IPS DF 19.7 (cell line): ENCODE results near the gene RASSF4.

Experiments used
- DNase-seq: peaks from one replicate; pipeline ENCODE4 v3.0.0-alpha.2; 2013; ENCODE audit warnings: low read depth, low spot score

The RASSF4 gene

GRCh38 chr10:44975431-44976331 lies 16.1 kb downstream of the RASSF4 start:
- no peak for DNase-seq

DNA sequence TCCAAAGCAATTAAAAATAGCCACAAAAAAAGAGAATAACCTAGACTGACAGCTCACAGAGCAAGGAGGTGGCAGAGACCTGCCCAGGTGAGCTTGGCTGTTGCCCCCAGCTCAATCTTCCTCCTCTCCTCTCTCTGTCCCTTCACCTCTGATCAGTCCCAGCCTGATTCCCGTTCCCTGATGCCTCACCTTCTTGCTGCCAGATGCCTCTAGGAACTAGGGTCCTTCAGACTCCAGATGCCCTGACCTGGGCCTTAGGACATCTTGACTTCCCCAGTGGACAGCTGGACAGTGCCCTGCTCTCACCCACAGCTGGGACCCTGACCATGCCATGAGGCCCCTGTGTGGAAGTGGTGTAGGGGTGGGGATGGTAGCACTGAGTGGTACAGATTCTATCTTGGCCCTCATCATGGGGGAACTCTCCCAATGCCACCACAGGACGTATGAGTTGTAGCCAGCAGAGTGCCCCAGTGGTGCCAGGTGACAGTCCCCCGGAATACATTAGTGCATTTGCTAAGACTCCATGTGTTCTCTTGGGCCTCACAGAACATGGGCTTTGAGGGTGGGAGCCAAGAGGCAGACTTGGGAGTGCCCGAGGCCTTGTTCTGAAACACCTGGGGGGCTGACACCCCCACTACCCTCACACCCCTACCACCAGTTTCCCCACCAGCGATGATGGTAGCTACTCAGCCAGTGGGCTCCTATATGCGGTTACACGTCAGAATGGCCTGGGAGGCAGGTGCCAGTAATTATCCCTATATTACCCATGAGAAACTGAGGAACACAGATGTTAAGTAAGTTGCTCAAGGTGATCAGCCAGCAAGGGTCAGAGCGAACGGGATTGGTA lies 17.0 kb downstream of the RASSF4 start:
- no peak for DNase-seq

DNA sequence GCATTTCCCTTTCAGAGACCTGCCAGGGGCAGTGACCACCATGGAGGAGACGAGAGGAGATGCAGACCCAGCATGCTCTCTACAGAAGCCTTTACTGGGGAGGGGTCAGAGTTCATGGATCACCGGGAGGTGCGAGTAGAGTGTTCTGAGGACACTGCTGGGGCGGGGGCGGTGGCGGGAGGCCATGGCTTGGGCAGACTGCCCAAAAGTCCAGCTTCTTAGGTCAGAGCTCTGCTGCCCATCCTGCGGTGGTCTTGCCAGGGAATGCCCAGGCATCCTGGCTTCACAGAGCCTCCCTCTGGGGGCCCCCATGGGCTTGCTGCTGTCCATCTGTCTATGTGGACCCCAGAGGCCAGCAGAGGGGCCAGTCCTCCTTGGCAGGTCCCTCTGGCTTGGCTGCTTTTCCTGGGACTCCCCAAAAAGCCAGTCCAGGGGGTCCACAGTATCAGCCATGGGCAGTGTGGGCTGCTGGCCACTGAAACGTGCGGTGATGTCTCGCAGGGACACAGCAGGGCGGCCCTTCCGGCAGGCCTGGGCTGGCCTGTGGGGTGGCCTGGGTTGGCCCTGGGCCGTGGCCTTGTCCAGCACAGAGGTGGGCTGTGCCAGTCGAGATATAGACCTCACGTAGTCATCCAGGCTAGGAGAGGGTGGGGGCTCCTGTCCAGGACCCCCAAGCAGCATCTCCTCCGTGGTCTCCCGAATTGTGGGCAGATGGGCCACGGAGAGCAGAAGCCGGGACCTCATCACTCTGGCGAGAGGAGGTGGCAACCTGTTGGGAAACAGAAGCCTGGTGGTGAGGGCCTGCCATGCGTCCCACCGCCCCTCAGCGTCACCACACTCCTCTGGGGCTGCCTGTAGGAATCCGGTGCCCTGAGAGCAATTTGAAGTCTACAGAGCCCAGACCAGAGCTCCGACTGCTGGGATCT lies 17.9 kb downstream of the RASSF4 start:
- DNase-seq: no peak

DNA sequence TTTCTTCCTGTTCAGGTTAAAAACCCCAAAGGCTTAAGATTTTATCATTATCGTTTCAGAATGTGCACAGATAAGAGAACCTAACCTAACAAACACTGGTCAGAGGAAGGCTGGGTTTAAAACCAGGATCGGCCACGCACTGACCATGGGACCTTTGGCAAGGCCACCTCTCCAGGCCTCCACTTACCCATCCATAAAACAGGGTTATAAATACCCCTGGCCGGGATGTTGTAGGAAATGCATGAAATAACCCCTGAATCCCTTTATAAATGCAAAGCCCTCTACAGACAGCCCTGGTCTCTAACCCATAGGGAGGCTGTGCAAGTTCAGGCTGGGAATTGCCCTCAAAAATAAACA lies 18.6 kb downstream of the RASSF4 start:
- DNase-seq: no peak

DNA sequence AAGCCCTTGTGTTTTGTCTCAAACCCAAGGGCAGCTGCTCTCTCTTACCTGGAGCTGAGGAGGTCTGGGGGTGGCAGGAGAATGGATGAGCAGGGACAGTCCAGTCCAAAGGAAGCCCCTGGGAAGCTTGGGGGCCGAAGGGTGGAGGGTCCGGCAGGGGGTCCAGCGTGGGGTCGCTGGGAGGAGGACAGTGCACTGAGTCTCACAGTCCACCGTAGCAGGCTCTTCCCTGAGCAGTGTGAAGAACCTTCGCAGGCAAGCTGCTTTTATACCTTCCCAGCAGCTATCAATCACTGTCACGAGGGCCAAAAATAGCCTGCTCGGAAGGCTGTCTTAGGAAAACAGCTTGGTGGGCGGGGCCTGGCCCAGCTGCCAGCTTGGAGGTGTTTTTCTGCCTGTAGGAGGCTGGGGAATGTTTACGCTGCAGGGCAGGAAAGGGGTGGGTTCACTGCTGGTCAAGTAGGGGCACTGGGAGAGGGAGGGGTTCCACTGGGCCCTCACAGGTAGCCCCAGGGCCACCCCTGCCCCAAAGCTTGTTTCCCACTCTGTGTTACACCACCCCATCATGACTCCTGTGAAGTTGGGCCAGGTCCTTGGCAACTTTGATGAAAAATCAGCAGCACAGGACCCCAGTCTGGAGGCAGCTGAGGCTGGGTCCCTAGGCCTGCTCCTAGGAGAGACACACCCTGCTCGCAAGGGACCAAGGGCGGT lies 19.1 kb downstream of the RASSF4 start, which contains the start of gene DEPP1:
Gene DEPP1 (minus strand): TSS at position 240 of the 711 bp plus-strand sequence. CDS start 779 bp downstream, outside the sequence.
- no peak for DNase-seq

GRCh38 chr10:44979281-44980191 lies 19.9 kb downstream of the RASSF4 start:
- DNase-seq: no peak

DNA sequence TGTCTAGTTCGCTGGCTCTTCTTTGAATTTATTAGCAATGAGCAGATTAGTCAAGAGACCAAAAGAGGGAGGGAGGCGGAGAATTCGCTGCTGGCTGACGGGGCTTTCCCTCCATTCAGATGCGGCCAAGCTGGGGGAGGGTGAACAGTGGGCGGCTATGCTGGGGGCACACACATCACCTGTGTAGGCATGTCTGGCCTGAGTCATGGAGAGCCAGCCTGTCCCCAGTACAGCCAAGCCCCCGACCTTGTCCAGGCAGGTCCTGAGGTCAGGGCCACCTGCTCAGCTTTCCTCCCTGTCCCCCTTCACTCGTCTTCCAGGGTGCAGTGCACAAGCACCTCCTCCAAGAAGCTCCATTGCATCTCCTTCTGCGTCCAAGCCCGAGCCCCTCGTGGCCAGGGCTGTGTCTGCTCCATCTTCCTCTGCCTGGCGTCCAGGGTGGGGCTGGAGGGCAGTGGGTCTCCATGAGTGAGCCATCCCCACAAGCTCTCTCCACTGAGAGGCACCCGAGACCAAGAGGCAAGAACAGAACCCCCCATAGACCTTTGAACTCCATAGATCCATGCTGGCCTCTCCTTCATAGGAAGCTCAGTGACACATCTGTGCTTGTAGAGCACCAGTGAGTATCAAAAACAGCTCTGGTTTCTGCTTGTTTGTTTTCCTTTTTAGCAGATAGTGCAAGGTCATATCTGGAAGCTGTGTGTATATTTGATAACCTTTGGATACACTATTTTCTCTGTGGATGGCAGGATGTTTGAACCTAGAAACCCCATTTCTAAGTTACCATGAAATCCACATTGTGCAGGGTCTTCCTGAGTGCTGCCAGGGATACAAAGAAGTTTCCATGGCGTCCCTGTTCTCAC lies 20.9 kb downstream of the RASSF4 start:
- DNase-seq: no peak

- no peak for DNase-seq
Observed at GRCh38 chr10:44981172-44982113, 21.8 kb downstream of the RASSF4 start.

- no peak for DNase-seq
Observed at GRCh38 chr10:44982114-44982460, 22.5 kb downstream of the RASSF4 start.

DNA sequence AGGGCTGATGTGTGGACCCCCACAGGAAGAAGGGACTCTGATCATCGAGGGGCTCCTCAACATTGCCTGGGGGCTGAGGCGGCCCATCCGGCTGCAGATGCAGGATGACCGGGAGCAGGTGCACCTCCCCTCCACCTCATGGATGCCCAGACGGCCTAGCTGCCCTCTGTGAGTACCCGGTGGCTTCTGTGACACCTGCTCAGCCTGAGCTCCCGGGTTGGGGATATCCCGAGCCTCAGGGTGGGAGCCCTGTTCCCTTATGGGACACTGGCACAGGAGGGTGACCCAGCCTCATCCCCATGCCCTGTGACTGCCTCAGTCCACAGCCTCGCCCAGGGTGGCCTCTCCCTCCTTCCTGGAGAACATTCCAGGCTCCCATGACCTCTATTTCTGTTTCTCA lies 22.9 kb downstream of the RASSF4 start:
- no peak for DNase-seq

DNA sequence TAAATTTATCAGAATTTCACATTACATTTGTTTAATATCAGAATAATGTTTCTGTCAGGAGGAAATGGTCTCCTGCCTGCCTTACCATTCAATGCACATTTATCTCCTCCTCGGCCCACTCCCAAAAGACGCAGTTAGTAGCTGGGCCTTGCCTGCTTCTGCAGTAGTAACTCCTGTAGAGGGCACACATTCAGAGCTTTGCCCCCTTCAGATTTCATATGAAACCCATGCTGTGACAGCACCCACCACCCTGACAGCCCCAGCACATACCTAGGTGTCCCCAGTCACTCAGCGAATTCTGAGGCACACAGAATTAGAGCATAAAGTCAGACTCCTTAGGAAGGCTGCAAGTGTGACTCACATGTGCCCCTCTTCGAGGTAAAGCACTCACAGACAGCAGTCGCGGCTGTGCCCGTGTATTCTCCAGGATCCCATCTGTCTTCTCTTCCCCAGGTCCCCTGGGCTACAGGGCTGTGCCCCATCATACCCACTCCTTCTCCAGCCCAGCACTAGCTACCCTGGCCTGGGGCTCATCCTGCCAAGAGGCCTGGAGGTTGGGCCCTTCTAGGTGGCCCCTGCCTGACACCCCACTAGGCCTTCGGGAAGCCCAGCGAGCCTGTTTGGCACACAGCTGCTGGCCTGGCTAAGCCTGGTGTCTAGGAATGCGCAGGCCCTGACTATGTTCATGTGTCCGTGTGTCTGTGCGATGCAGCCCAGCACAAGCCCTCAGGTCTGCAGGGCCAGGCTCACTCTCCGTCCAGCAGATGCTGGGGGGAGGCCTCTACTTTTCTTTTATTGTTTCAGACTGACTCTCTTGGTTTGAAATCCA lies 23.7 kb downstream of the RASSF4 start:
- DNase-seq: no peak

- no peak for DNase-seq
Observed at GRCh38 chr10:44983895-44984278, 24.3 kb downstream of the RASSF4 start.

GRCh38 chr10:44984671-44985101 lies 25.1 kb downstream of the RASSF4 start:
- DNase-seq: no peak

GRCh38 chr10:44985175-44985681 lies 25.6 kb downstream of the RASSF4 start:
- no peak for DNase-seq

DNA sequence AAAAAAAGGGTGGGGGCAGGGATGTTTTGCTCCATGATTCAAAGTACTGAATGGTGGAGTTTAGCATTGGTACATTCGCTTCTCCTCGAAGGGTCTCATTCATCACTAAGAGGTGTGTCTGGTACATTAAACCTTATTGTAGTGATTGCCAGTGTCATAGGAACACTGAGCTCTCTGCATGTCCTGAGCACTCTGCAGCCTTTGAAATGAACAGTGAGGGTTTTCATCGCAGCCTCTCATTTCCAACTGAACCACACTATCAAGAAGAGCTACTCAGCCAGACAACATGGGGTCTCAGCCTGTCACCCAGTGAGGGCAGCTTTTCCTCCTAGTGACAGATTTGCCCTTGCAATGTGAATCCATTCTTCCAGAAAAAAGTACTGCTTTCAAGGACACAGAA lies 26.6 kb downstream of the RASSF4 start:
- DNase-seq: no peak

GRCh38 chr10:44986670-44987069 lies 27.1 kb downstream of the RASSF4 start:
- DNase-seq: no peak
